ENCODE results near the gene ANAPC5.
"Not testable (repeated sequence)": the region's sequence is repeated elsewhere in the genome, so short reads cannot be mapped to it uniquely, and the experiment has no call there.

The ANAPC5 gene

DNA sequence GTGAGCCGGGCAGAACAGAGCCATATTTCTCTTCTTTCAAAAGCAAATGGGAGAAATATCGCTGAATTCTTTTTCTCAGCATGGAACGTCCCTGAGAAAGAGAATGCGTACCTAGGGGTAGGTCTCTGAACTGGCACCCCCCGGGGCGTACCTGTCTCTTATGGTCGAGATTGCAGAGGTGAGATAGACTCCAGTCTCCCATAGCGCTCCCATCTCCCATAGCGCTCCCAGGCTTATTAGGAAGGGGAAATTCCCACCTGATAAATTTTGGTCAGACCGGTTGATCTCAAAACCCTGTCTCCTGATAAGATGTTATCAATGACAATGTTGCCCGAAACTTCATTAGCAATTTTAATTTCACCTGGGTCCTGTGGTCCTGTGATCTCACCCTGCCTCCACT lies 71.7 kb downstream of the ANAPC5 start:
- peaks cover 26% of the 10 kb centered on the region for H3K4me1 ChIP-seq (ENCODE audit: control insufficient read depth, insufficient read depth, low read length)
- H3K27me3 ChIP-seq (ENCODE audit: control insufficient read depth, insufficient read depth, low read length); H3K4me2 ChIP-seq (ENCODE audit: low read length); H3K36me3 ChIP-seq (ENCODE audit: insufficient read depth, low read length); H3K4me3 ChIP-seq (ENCODE audit: low read length); H3K9me3 ChIP-seq (replicated peaks; ENCODE audit: low read length); H3K9ac ChIP-seq (ENCODE audit: low read depth, low read length): not testable (repeated sequence)

DNA sequence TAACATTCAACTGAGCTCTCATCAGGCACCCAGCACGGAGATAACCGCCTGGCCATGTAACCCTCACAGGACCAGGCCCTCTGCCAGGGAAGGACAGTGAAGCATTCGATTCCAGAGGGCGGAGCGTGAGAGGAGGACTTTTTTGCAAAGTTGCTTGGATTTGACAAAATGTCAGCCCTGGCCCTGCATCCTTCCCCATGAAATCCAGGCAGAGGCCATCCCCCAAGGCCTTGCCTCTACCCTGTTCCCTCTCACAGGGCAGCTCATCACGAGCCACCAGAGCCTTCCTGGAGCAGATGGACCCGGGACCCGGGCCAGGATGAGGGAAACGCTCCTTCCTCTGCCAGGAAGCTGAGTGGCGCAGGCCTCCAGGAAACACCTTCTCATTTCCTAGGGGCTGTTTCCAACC lies 72.7 kb downstream of the ANAPC5 start:
- H3K9me3 ChIP-seq (replicated peaks; ENCODE audit: low read length), result no peaks in the 10 kb centered on the region
- H3K4me1 ChIP-seq (ENCODE audit: control insufficient read depth, insufficient read depth, low read length), result peaks cover 24% of the 10 kb centered on the region
- no peaks in the 10 kb centered on the region for H3K36me3 ChIP-seq (ENCODE audit: insufficient read depth, low read length)
- H3K9ac ChIP-seq (ENCODE audit: low read depth, low read length), result no peak overlapping the region
- H3K27me3 ChIP-seq (ENCODE audit: control insufficient read depth, insufficient read depth, low read length), result no peaks in the 10 kb centered on the region
- H3K4me2 ChIP-seq (ENCODE audit: low read length), result peak overlapping the region; percentile 28
- H3K4me3 ChIP-seq (ENCODE audit: low read length), result no peak overlapping the region

DNA sequence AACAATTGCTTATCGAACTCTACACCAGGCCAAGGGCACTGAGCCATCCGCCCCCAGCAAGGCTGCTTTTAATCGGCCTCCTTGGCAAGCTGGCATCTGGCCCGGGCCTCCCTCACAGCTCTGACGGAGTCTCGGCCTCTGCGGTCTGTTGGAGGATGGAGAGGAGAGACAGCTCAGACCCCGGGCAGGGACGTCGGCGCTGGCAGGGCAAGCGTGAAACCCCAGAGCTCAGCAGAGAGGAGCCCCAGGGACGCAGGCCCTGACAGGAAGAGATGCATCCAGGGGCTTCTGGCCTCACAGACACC lies 73.2 kb downstream of the ANAPC5 start:
- H3K4me1 ChIP-seq (ENCODE audit: control insufficient read depth, insufficient read depth, low read length), result peaks cover 23% of the 10 kb centered on the region
- H3K4me3 ChIP-seq (ENCODE audit: low read length), result no peak overlapping the region
- H3K4me2 ChIP-seq (ENCODE audit: low read length), result peak overlapping the region; percentile 28
- H3K27me3 ChIP-seq (ENCODE audit: control insufficient read depth, insufficient read depth, low read length), result no peaks in the 10 kb centered on the region
- H3K9ac ChIP-seq (ENCODE audit: low read depth, low read length), result no peak overlapping the region
- H3K36me3 ChIP-seq (ENCODE audit: insufficient read depth, low read length), result no peaks in the 10 kb centered on the region
- no peaks in the 10 kb centered on the region for H3K9me3 ChIP-seq (replicated peaks; ENCODE audit: low read length)

GRCh38 chr12:121278169-121279070 lies 73.8 kb downstream of the ANAPC5 start:
- no peaks in the 10 kb centered on the region for H3K9me3 ChIP-seq (replicated peaks; ENCODE audit: low read length)
- no peaks in the 10 kb centered on the region for H3K27me3 ChIP-seq (ENCODE audit: control insufficient read depth, insufficient read depth, low read length)
- H3K4me2 ChIP-seq (ENCODE audit: low read length), result no peak overlapping the region
- no peak overlapping the region for H3K4me3 ChIP-seq (ENCODE audit: low read length)
- H3K9ac ChIP-seq (ENCODE audit: low read depth, low read length), result no peak overlapping the region
- peaks cover 23% of the 10 kb centered on the region for H3K4me1 ChIP-seq (ENCODE audit: control insufficient read depth, insufficient read depth, low read length)
- peaks cover 6% of the 10 kb centered on the region for H3K36me3 ChIP-seq (ENCODE audit: insufficient read depth, low read length)

GRCh38 chr12:121277374-121277759 lies 74.8 kb downstream of the ANAPC5 start:
- no peak overlapping the region for H3K4me3 ChIP-seq (ENCODE audit: low read length)
- peaks cover 23% of the 10 kb centered on the region for H3K4me1 ChIP-seq (ENCODE audit: control insufficient read depth, insufficient read depth, low read length)
- no peak overlapping the region for H3K4me2 ChIP-seq (ENCODE audit: low read length)
- H3K36me3 ChIP-seq (ENCODE audit: insufficient read depth, low read length), result peaks cover 7% of the 10 kb centered on the region
- no peaks in the 10 kb centered on the region for H3K27me3 ChIP-seq (ENCODE audit: control insufficient read depth, insufficient read depth, low read length)
- no peaks in the 10 kb centered on the region for H3K9me3 ChIP-seq (replicated peaks; ENCODE audit: low read length)
- H3K9ac ChIP-seq (ENCODE audit: low read depth, low read length), result no peak overlapping the region

DNA sequence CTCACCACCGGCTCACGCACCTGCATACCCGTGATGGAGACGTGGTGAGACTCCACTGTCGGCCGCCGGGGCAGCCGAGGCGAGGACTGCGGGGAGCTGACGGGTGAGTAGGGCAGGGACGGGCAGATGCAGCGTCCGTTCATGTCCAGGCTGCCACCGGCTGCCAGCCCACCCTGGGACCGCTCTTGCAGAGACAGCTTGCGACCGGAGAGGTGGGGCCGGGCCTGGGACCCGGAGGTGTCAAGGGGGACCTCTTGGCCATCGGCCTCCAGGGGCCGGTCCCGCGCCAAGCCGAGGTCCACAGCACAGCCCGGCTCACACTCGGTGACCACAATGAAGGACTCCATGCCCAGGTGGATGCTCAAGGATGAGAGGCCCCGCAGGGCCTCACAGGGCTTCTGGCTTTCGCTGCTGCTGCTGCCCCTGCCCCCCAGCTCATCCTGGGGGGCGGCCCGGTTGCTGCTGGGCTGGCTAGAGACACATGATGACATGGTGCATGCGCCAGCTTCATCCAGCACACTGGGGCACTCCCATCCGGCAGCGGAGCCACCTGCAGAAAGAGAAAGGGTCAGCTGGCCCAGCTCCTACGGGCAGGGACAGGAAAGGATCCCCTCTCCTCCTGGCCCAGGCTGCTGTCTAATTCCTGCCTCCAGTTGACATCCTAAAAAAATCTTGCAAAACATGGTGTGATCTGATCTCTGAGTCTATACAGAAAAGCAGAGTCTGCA lies 78.0 kb downstream of the ANAPC5 start:
- Histone ChIP-seq H3K27me3 (ENCODE audit: control insufficient read depth, insufficient read depth, low read length) (no peaks in the 10 kb centered on the region), H3K36me3 (ENCODE audit: insufficient read depth, low read length) (peaks cover 21% of the 10 kb centered on the region), H3K9ac (ENCODE audit: low read depth, low read length) (no peak overlapping the region), H3K4me3 (ENCODE audit: low read length) (no peak overlapping the region), H3K9me3 (replicated peaks; ENCODE audit: low read length) (no peaks in the 10 kb centered on the region), H3K4me2 (ENCODE audit: low read length) (no peak overlapping the region), H3K4me1 (ENCODE audit: control insufficient read depth, insufficient read depth, low read length) (peaks cover 16% of the 10 kb centered on the region)

- no peak overlapping the region for H3K9ac ChIP-seq (ENCODE audit: low read depth, low read length)
- H3K4me2 ChIP-seq (ENCODE audit: low read length), result no peak overlapping the region
- H3K4me1 ChIP-seq (ENCODE audit: control insufficient read depth, insufficient read depth, low read length), result peaks cover 8% of the 10 kb centered on the region
- H3K9me3 ChIP-seq (replicated peaks; ENCODE audit: low read length), result no peaks in the 10 kb centered on the region
- H3K36me3 ChIP-seq (ENCODE audit: insufficient read depth, low read length), result peaks cover 29% of the 10 kb centered on the region
- H3K27me3 ChIP-seq (ENCODE audit: control insufficient read depth, insufficient read depth, low read length), result no peaks in the 10 kb centered on the region
- H3K4me3 ChIP-seq (ENCODE audit: low read length), result no peak overlapping the region
Observed at GRCh38 chr12:121273364-121273896, 78.8 kb downstream of the ANAPC5 start.

- Histone ChIP-seq H3K4me3 (ENCODE audit: low read length) (no peak overlapping the region), H3K9ac (ENCODE audit: low read depth, low read length) (no peak overlapping the region), H3K9me3 (replicated peaks; ENCODE audit: low read length) (no peaks in the 10 kb centered on the region), H3K4me1 (ENCODE audit: control insufficient read depth, insufficient read depth, low read length) (no peaks in the 10 kb centered on the region), H3K27me3 (ENCODE audit: control insufficient read depth, insufficient read depth, low read length) (no peaks in the 10 kb centered on the region), H3K4me2 (ENCODE audit: low read length) (no peak overlapping the region), H3K36me3 (ENCODE audit: insufficient read depth, low read length) (peaks cover 37% of the 10 kb centered on the region)
Observed at GRCh38 chr12:121267822-121268221, 84.4 kb downstream of the ANAPC5 start.

DNA sequence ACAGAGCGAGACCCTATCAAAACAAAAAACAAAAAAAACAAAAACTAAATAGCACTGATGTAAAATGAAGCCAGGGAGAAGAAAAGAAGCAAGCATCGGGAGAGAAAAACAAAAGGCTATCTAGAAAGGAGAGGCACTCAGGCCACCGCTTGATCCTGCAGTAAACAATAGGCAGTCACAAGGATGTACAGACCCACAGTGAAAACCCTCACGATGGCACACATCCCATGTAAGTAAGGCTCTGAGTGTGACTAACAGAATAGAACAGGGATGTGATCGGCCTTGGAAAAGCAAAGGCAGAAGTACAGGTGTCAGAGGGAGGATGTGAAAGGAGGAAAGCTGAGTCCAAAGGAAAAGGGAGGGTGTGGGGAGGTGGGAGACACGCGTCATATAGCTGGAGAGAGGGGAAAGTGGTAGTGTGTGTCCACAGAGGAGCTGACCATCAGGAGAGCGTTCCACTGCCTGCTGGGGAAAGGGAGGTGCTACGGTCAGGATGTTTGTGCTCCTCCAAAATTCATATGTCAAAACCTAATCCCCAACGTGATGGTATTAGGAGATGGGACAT lies 87.2 kb downstream of the ANAPC5 start:
- no peak overlapping the region for H3K4me3 ChIP-seq (ENCODE audit: low read length)
- H3K9ac ChIP-seq (ENCODE audit: low read depth, low read length), result no peak overlapping the region
- no peaks in the 10 kb centered on the region for H3K4me1 ChIP-seq (ENCODE audit: control insufficient read depth, insufficient read depth, low read length)
- no peaks in the 10 kb centered on the region for H3K27me3 ChIP-seq (ENCODE audit: control insufficient read depth, insufficient read depth, low read length)
- H3K36me3 ChIP-seq (ENCODE audit: insufficient read depth, low read length), result peaks cover 44% of the 10 kb centered on the region
- no peak overlapping the region for H3K4me2 ChIP-seq (ENCODE audit: low read length)
- H3K9me3 ChIP-seq (replicated peaks; ENCODE audit: low read length), result no peaks in the 10 kb centered on the region

GRCh38 chr12:121264135-121264534 lies 88.1 kb downstream of the ANAPC5 start:
- Histone ChIP-seq H3K27me3 (ENCODE audit: control insufficient read depth, insufficient read depth, low read length) (no peaks in the 10 kb centered on the region), H3K36me3 (ENCODE audit: insufficient read depth, low read length) (peaks cover 47% of the 10 kb centered on the region), H3K4me3 (ENCODE audit: low read length) (no peak overlapping the region), H3K4me1 (ENCODE audit: control insufficient read depth, insufficient read depth, low read length) (no peaks in the 10 kb centered on the region), H3K4me2 (ENCODE audit: low read length) (no peak overlapping the region), H3K9me3 (replicated peaks; ENCODE audit: low read length) (no peaks in the 10 kb centered on the region), H3K9ac (ENCODE audit: low read depth, low read length) (no peak overlapping the region)

GRCh38 chr12:121263206-121263935 lies 88.8 kb downstream of the ANAPC5 start:
- H3K4me1 ChIP-seq (ENCODE audit: control insufficient read depth, insufficient read depth, low read length), result no peaks in the 10 kb centered on the region
- no peaks in the 10 kb centered on the region for H3K27me3 ChIP-seq (ENCODE audit: control insufficient read depth, insufficient read depth, low read length)
- H3K4me3 ChIP-seq (ENCODE audit: low read length), result no peak overlapping the region
- no peak overlapping the region for H3K4me2 ChIP-seq (ENCODE audit: low read length)
- peaks cover 42% of the 10 kb centered on the region for H3K36me3 ChIP-seq (ENCODE audit: insufficient read depth, low read length)
- no peak overlapping the region for H3K9ac ChIP-seq (ENCODE audit: low read depth, low read length)
- H3K9me3 ChIP-seq (replicated peaks; ENCODE audit: low read length), result no peaks in the 10 kb centered on the region

Data from skeletal muscle satellite cell (primary cell).